B cell (primary cell): ENCODE data around the gene DNAJC16. TPM values are rescaled to one million over a fixed set of nuclear protein-coding genes. Genes with fewer than 3 reads are reported as not detected.

ENCODE experiments used
- ATAC-seq: fragments of 200-7000 bp; cut with Tn5 transposase; one replicate; pipeline ENCODE4 v1.10.0; 2021; ENCODE audit warnings: low read depth, mild to moderate bottlenecking, moderate number of reproducible peaks, moderate library complexity
- CTCF ChIA-PET: fragments of 350-600 bp; sonication (Branson Sonifier 250); formaldehyde crosslinking; loops from one replicate; lab custom pipeline; 2021; ENCODE audit warnings: antibody characterized with exemption, inconsistent platforms; lab: Charles Lee
- POLR2A ChIA-PET: fragments of 350-600 bp; sonication (Branson Sonifier 250); formaldehyde crosslinking; loops from one replicate; lab custom pipeline; 2021; ENCODE audit warnings: antibody characterized with exemption; lab: Charles Lee
- DNase-seq: peaks from one replicate; pipeline ENCODE4 v3.0.0; 2013
- H2AFZ ChIP-seq: 2 replicates; pipeline ENCODE4 v1.6.1; 2012; ENCODE audit warnings: mild to moderate bottlenecking, low read depth, low read length; ENCODE audit not compliant: insufficient read depth, poor library complexity, severe bottlenecking
- H3K27ac ChIP-seq, 2 donors: 1 replicate in 1 of 2; 2 replicates in 1 of 2; pipeline ENCODE4 v1.5.1; 2012 to 2013; ENCODE audit warnings: low read length in 2 of 2, mild to moderate bottlenecking in 2 of 2, moderate library complexity in 1 of 2
- H3K27me3 ChIP-seq, 4 experiments: fragments of 200-600 bp in 1 of 4; sonication (generic) in 1 of 4; replicated peaks in 1 of 4; 1 replicate in 2 of 4; 2 replicates in 2 of 4; pipeline versions ENCODE4 v1.6.1 to v1.7.0; 2013 to 2016; ENCODE audit warnings: low read length in 3 of 4, mild to moderate bottlenecking in 2 of 4, mixed read lengths in 1 of 4, moderate library complexity in 1 of 4; ENCODE audit not compliant: insufficient read depth in 4 of 4, control insufficient read depth in 3 of 4; ENCODE audit errors: control extremely low read depth in 1 of 4
- H3K36me3 ChIP-seq, 2 experiments: replicated peaks in 1 of 2; 1 replicate in 1 of 2; 2 replicates in 1 of 2; pipeline versions ENCODE4 v1.6.1 to v1.7.1; 2013; ENCODE audit warnings: low read length in 1 of 2; ENCODE audit not compliant: insufficient read depth in 2 of 2, control insufficient read depth in 1 of 2; ENCODE audit errors: control extremely low read depth in 1 of 2, extremely low read depth in 1 of 2
- H3K4me1 ChIP-seq, 2 donors: fragments of 200-600 bp in 1 of 2; sonication (generic) in 1 of 2; 1 replicate in 1 of 2; 2 replicates in 1 of 2; pipeline versions ENCODE4 v1.5.1 to v1.6.1; 2013 to 2017; ENCODE audit warnings: low read length in 2 of 2; ENCODE audit not compliant: control insufficient read depth in 2 of 2, insufficient read depth in 2 of 2
- H3K4me2 ChIP-seq: replicated peaks from 2 replicates; pipeline ENCODE3; 2012; ENCODE audit warnings: mild to moderate bottlenecking, low read depth, low read length; ENCODE audit not compliant: poor library complexity, severe bottlenecking
- H3K4me3 ChIP-seq, 5 experiments: fragments of 200-600 bp in 1 of 5; sonication (generic) in 1 of 5; 1 replicate in 3 of 5; 2 replicates in 2 of 5; pipeline versions ENCODE4 v1.5.1 to v1.7.0; 2011 to 2016; ENCODE audit warnings: low read length in 4 of 5, mild to moderate bottlenecking in 4 of 5, low read depth in 2 of 5, control low read depth in 1 of 5, moderate library complexity in 1 of 5; ENCODE audit not compliant: insufficient read depth in 1 of 5; ENCODE audit errors: control extremely low read depth in 1 of 5, extremely low read depth in 1 of 5
- H3K79me2 ChIP-seq: fragments of 200-600 bp; sonication (generic); one replicate; pipeline ENCODE4 v1.6.0; 2016; ENCODE audit warnings: low read length; ENCODE audit not compliant: control insufficient read depth, insufficient read depth
- H3K9ac ChIP-seq: fragments of 200-600 bp; sonication (generic); 2 replicates; pipeline ENCODE4 v1.6.1; 2017; ENCODE audit warnings: mild to moderate bottlenecking, low read length, moderate library complexity
- H3K9me3 ChIP-seq, 3 donors: one replicate each; pipeline versions ENCODE4 v1.6.1 to v1.7.1; 2013; ENCODE audit warnings: low read length in 2 of 3; ENCODE audit not compliant: control insufficient read depth in 2 of 3, insufficient read depth in 1 of 3; ENCODE audit errors: control extremely low read depth in 1 of 3
- H4K20me1 ChIP-seq: 2 replicates; pipeline ENCODE4 v1.6.0; 2012; ENCODE audit warnings: mild to moderate bottlenecking, low read length; ENCODE audit not compliant: insufficient read depth, control insufficient read depth, poor library complexity, severe bottlenecking
- H3K27ac Mint-ChIP-seq: one replicate; pipeline ENCODE4 v1.8.0; 2021; ENCODE audit warnings: mixed read lengths
- H3K27me3 Mint-ChIP-seq: one replicate; pipeline ENCODE4 v1.8.0; 2021; ENCODE audit warnings: mixed read lengths
- H3K4me1 Mint-ChIP-seq: one replicate; pipeline ENCODE4 v1.8.0; 2021; ENCODE audit warnings: mixed read lengths
- H3K4me3 Mint-ChIP-seq: one replicate; pipeline ENCODE4 v1.8.0; 2021; ENCODE audit warnings: mixed read lengths
- H3K9me3 Mint-ChIP-seq: one replicate; pipeline ENCODE4 v1.8.0; 2022; ENCODE audit warnings: mixed read lengths; ENCODE audit not compliant: insufficient read depth
- CTCF ChIP-seq: fragments of 200-600 bp; IDR thresholded peaks from one replicate; pipeline ENCODE4 v1.8.0; 2022; ENCODE audit warnings: antibody characterized with exemption, mild to moderate bottlenecking
- EZH2 ChIP-seq: IDR thresholded peaks from 2 replicates; pipeline ENCODE4 v1.6.1; 2012; ENCODE audit warnings: borderline replicate concordance, low read depth, mild to moderate bottlenecking, moderate library complexity, low read length; ENCODE audit not compliant: insufficient read depth, poor library complexity, severe bottlenecking
- WGBS: methylation state at CpG from one replicate; pipeline ENCODE4 v1.1.5; 2013; ENCODE audit warnings: missing lambda C conversion rate; ENCODE audit not compliant: insufficient coverage; 5-methylcytosine and 5-hydroxymethylcytosine counted together
- intact Hi-C: fragments of 100-400 bp; cut with micrococcal nuclease; formaldehyde crosslinking; loops from one replicate; pipeline ENCODE4 v1.10.0; 2022
- polyA plus RNA-seq: library from polyadenylated mRNA; depleted of rRNA; stranded (reverse); fragments of >200 nt; gene quantifications from 2 replicates; pipeline ENCODE4 v1.2.3, GENCODE V29; 2012
- total RNA-seq, 2 donors: library from RNA; stranded (reverse); fragments of 120-200 nt in 1 of 2; gene quantifications; 1 replicate in 1 of 2; 2 replicates in 1 of 2; pipeline versions ENCODE4 v1.2.3 to v1.2.4, GENCODE V29; 2013 to 2022

The DNAJC16 gene
- total and polyA plus RNA-seq, 2 donors (not counting 1 experiment from before 2014, with no cell fraction given), result 16.9 to 47.1 TPM

DNA sequence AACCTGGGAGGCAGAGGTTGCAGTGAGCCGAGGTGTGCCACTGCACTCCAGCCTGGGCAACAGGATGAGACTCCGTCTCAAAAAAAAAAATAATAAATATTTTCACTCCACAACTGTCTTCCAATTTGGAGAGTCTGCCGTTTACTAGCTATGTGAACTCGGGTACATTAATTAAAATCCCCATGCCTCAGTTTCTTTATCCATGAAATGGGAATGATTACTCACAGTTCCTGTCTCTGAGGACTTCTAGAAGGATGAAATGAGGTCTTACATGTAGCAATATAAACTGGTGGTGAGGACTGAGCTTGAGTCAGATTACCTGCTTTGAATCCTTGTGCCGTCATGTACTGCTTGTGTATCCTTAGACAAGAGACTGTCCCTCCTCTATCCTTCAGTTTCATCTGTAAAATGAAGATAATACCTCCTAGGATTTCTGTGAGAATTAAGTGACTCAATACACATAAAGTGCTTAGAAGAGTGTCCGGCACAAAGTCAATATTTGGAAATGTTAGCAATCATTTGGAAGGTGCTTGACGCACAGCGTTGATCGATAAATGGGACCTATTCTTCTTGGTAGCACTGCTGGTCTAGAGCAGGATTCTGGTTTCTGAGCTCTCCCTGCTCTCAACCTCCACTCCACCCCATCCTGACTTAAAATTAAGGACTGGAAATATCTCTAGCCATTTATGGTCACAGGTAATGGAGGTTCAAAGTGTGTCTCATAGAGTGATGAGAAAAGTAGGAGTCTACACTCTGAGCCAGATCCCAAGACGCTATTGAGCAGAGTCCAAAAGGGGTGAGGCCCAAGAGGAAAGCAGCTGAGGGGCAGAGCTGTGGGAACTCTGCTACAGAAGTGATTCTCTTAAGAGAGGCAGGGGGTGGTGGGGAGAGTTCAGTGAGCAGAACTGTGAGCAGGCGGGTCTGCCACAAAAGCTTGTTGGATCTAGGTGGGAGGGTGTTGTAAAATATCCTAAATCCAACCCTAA, 79.0 kb downstream of the DNAJC16 start:
- Histone ChIP-seq H3K27ac (no peak overlapping the region), H3K9ac (no peak overlapping the region), H3K27me3 (no peaks in the 10 kb centered on the region), H3K36me3 (no peaks in the 10 kb centered on the region), H3K9me3 (no peaks in the 10 kb centered on the region), H2AFZ (no peak overlapping the region), H3K4me1 (peaks cover 5 to 11% of the 10 kb centered on the region in 2 donors), H4K20me1 (no peaks in the 10 kb centered on the region), H3K4me2 (no peak overlapping the region), H3K79me2 (no peaks in the 10 kb centered on the region), H3K4me3 (no peak overlapping the region)
- DNase-seq (no peak), ATAC-seq (no peak)
- 99% methylated on average over 6 of the region's 11 CpGs for WGBS
- ChIA-PET CTCF (interaction anchor here (1.1 to 1.2 kb wide), 2 partner anchors 58 to 135 kb away, joined by 3 read pairs; no protein-coding TSS in a partner anchor), POLR2A (no interaction called here)
- H3K9me3 Mint-ChIP-seq, result no peaks in the 10 kb centered on the region
- no peak overlapping the region for H3K27ac Mint-ChIP-seq
- H3K4me1 Mint-ChIP-seq, result peaks cover 11% of the 10 kb centered on the region
- intact Hi-C loops, result no loop called here
- no peaks in the 10 kb centered on the region for H3K27me3 Mint-ChIP-seq
- peak overlapping the region; percentile 32 for H3K4me3 Mint-ChIP-seq
- TF ChIP-seq EZH2, result no peak
- TF ChIP-seq CTCF, result no peak

DNA sequence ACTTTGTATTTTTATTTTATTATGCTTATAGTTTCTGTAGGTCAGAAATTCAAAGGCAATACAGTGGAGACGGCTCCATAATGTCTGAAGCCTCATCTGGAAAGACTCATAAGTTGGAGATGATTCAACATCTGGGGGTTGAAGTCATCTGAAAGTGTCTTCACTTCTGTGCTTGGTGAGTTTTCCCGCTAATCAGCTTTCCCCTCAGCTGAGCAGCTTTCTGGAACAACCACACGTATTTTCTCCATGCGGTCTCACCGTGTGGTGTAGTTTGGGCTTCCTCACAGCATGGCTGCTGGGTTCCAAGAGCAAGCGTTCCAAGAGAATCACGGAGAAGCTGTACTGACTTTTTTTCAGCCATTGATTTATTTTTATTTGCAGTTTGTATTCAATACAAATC, 83.0 kb downstream of the DNAJC16 start:
- WGBS, result 95% methylated on average over 2 of the region's 7 CpGs
- Histone ChIP-seq H3K9me3 (no peaks in the 10 kb centered on the region), H3K36me3 (no peaks in the 10 kb centered on the region), H3K27ac (no peak overlapping the region), H3K79me2 (no peaks in the 10 kb centered on the region), H3K9ac (no peak overlapping the region), H3K4me3 (no peak overlapping the region), H2AFZ (no peak overlapping the region), H3K4me1 (no peaks in the 10 kb centered on the region), H3K27me3 (no peaks in the 10 kb centered on the region), H4K20me1 (no peaks in the 10 kb centered on the region), H3K4me2 (no peak overlapping the region)
- ChIA-PET CTCF (no interaction called here), POLR2A (interaction anchor here (0.5 kb wide), 1 partner anchor 9 kb away, joined by 3 read pairs; no protein-coding TSS in a partner anchor)
- intact Hi-C loops, result no loop called here
- no peak for TF ChIP-seq CTCF
- TF ChIP-seq EZH2, result no peak
- H3K9me3 Mint-ChIP-seq, result no peaks in the 10 kb centered on the region
- no peaks in the 10 kb centered on the region for H3K4me1 Mint-ChIP-seq
- H3K27me3 Mint-ChIP-seq, result no peaks in the 10 kb centered on the region
- DNase-seq (no peak), ATAC-seq (no peak)
- H3K27ac Mint-ChIP-seq, result no peak overlapping the region
- H3K4me3 Mint-ChIP-seq, result no peak overlapping the region
